Measurements from ENCODE around the gene OR2F1.
"Not testable (repeated sequence)": the region's sequence is repeated elsewhere in the genome, so short reads cannot be mapped to it uniquely, and the experiment has no call there.

Gene OR2F1

DNA sequence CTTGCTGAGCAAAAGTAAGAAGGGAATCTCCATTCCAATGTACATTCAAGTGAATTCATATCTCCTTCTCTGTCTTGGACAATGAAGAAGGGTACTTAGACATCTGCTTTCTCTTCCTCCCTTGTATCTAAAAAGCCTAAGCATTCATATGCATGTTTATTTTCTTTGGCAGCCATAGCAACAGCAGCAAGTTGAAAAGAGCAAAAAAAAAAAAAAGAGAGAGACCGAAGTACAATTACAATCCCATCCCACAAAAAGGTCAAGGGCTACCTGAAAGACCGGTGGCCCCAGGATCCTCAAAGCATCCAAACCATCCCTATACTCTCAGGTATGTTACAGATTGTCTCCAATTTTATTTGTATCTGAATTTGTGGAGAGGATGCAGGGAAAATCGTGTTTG, 4.1 kb downstream of the OR2F1 start:
- no peak for DNase-seq

GRCh38 chr7:143960813-143961610, 6.4 kb downstream of the OR2F1 start:
- no peak for DNase-seq

DNA sequence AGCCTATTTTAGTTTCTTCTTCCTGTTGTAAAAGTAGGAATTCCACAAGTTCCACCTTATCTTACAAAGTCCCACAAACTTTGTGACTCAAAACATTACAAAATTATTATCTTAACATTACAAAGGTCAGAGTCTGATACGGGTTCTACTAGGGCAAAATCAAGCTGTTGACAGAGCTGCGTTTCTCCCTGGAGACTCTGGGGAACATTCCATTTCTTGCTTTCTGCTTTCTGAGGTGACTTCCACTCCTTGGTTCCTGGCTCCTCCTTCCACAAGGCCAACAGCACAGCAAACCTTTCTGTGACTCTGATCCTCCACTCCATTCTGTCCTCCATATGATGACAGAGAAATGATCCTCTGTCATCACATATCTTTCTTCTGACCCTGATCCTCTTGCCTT, 10.6 kb downstream of the OR2F1 start:
- DNase-seq = no peak

GRCh38 chr7:143967398-143967797, 12.8 kb downstream of the OR2F1 start:
- DNase-seq = no peak

DNA sequence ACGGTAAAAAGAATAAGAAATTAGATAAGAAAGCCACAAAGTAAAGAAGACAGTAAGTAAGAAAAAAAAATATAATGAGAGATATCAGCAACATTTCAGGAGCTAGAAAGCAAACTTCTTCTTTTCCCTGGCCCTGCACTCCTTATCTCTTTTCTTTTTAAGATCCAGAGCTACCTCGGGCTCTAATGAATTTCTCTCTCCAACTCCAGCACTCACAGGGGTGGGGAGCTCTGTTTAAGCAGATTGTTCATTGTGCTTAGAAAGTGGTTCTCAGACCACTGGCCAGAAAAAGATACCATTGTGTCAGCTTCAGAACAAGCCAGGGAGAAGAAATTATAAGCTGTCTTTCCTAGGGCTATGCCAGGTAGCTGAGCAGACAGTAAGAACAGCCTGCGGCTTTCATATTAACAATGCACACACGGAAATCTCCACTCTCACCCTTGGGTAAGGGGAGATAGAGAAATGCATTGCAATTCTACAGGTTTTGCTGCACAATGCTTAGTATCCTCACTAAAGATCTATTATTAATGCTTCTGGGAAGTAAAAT, 19.3 kb downstream of the OR2F1 start:
- DNase-seq = no peak

DNA sequence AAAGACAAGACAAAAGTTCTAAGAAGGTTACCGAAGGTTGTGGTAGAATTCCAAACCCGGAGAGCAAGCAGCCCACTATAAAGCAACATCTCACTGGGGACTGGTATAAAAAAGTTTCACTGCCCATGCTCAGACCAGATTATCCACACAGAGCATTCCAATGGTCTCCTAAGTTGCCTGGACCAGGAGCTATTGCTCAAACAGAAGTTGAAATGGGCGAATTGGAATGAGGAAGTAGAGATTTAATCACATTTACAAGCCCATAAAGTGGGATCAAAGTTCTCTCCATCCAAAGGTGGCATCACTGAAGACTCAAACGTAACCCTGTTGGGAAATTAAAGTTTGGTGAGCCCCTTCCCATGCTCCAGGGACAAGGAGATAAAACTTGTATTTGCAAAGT, 19.8 kb downstream of the OR2F1 start:
- DNase-seq = peak; percentile 37

DNA sequence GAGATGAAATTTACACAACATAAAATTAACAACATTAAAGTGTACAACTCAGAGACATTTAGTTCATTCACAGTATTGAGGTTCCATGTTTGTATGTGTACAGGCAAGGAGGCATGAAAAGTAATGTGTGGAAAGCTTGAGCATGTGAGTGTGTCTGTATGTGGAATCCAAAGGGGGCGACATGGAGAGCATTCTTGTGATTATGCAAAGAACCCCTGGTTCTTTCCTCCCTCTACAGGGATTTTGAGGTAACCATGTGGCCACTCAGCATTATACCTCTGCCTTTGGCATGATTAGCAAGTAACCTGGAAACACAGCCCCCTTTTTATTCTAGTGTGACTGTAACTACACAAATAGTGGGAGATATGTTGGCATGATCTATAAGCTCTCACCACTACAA, 21.0 kb downstream of the OR2F1 start:
- peak; percentile 40 for DNase-seq

GRCh38 chr7:143978585-143978984, 23.9 kb downstream of the OR2F1 start:
- peak; percentile 10 for DNase-seq

DNA sequence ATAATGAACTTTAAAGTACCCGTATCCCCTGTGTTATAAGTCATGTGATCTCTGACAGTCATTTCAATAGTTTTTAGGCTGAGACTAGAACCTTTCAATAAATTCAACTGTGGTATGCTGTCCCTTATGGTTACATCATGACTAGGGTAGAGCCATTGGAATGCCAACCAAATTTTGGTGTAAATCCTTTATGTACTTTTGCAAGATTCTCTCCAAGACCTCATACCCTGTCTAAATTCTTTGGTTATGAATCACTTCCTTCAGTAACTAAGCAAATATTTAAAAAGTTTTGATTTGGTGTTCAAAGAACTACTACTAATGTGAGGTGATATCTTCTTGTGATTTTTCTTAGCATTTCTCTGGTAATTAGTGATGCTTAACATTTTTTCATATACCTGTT, 24.7 kb downstream of the OR2F1 start:
- DNase-seq = peak; percentile 80

DNA sequence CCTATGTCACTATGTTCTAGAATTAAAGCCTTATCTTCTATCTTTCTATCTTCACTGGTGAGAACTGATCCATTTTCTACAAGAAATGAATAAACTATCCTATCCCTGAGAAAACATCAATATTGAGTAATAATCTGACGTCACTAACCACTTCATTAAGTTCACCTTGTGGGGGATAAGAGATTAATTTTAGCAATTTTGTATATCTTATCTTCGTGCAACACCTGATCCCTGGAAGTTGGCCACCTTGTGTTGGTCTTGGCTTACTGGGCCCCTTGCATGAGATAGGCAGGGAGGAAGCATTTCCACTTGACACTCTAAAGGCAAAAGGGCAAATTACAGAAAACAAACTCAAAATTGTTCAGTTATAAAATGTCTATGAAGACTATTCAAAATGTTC, 25.4 kb downstream of the OR2F1 start:
- DNase-seq = peak; percentile 70

DNA sequence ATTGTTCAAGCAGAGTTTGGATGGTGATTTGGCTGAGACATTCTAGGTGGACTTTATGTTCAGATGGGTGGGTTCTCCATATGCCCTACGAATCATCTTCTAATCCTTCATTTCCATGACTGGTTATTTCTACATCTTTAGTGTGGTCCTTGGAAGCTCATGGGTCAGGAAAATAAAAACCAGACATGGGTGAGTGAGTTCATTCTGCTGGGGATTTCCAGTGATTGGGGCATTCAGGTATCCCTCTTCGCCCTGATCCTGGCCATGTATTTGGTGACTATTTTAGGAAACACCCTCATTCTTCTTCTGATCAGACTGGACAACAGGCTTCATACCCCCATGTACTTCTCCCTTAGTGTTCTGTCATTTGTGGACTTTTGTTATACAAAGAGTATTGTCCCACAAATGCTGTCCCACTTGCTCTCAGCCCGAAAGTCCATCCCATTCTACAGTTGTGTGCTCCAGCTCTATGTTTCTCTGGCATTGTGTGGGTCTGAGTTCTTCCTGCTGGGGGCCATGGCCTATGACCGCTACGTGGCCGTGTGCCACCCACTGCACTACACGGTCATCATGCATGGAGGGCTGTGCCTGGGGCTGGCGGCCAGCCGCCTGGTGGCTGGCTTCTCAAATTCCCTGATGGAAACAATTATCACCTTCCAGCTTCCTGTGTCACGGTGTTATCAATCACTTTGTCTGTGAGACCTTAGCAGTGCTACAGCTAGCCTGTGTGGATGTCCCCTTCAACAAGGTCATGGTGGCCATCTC, 26.3 kb downstream of the OR2F1 start:
- peak; percentile 8 for DNase-seq

DNA sequence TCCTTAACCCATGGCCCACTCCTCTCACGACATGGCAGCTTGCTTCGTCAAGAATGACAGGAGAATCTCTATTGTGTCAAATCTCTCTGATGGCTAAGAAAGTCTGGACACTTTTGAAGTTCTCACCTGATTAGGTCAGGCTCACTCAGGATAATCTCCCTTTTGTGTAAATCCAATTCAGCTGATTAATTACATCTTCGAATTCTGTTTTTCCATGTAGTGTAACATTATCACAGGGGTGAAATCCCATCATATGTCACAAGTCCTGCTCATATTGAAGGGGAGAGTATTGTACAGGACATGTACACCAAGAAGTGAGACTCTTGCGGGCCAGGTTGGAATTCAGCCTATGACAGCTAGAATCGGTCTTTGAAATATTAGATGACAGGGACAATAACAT, 29.3 kb downstream of the OR2F1 start:
- DNase-seq = no peak

DNA sequence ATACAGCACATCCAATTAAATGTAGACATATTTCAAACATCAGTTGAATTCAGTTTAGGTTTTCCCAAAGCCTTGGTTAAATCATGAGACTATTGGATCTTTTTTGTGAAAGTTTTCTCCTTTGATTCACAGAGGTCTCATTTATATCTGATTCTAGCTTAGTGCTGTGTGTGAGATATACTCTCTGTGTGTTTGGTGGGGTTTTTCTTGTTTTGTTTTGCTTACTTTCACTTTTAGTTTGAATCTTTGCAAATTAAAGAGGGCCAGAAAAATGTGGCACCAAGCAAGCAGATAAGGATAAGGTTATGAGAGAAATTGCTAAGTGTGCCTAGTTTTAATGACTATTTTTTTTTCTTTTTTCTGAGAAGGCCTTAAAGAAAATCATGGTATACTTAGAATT, 32.9 kb downstream of the OR2F1 start:
- DNase-seq = no peak

GRCh38 chr7:143988976-143989745, 34.5 kb downstream of the OR2F1 start:
- DNase-seq = peak; percentile 12

GRCh38 chr7:143992670-143993069, 38.0 kb downstream of the OR2F1 start:
- DNase-seq = no peak

DNA sequence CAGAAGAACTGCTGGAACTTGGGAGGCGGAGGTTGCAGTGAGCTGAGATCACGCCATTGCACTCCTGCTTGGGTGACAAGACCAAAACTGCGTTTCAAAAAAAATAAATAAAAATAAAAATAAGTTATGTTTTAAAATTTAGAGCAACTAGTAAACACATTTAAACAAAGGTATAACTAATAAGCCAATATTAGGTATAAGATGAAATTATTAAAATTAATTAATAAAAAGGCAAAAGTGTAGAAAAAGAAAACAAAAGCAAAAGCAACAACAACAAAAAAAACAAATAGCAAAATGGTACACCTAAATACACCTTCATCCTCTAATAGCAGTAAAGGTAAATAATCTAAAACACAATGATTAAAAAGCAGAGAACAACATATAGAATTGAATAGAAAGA, 39.3 kb downstream of the OR2F1 start:
- DNase-seq = no peak

DNA sequence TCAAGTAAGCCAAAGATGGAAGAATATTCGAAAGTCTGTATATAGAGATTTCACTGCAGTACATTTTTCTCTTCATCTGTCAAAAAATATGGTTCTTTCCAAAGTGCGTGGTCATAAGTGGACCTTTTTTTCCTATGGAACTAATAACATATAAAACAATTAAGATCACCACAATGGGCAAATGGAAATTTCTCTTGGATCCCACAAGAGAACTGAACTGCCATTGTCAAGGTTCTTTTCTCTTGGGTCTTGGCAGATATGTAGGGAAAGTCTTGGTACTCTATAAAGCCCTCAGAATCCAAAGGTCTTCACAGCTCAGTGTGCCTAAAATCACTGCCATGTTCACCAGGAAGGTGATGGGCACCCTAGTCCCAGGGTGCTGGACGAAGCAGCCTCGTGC, 45.4 kb downstream of the OR2F1 start, which contains the start of gene OR6B1:
TSS of gene OR6B1 (plus strand) at position 301 of the 400 bp plus-strand sequence. CDS start 3,677 bp downstream, outside the sequence.
- no peak for DNase-seq

- DNase-seq = no peak
Observed at GRCh38 chr7:144001543-144001942, 46.9 kb downstream of the OR2F1 start.

DNA sequence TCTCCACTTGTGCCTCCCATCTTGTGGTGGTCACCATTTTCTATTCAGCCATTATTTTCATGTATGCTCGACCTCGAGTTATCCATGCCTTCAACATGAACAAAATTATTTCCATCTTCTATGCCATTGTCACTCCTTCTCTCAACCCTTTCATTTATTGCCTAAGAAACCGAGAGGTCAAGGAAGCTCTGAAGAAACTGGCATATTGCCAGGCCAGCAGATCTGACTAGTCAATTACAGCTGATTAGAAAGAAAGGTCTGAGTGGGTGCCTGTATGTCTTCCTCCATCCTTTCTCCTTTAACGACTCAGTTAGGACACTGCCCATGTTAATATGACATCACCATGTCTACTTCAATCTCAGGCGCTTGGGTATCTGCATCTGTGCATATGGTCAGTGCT, 50.1 kb downstream of the OR2F1 start:
- no peak for DNase-seq

GRCh38 chr7:144006029-144006691, 51.5 kb downstream of the OR2F1 start:
- DNase-seq = no peak

GRCh38 chr7:144006692-144007042, 52.0 kb downstream of the OR2F1 start:
- no peak for DNase-seq

- no peak for DNase-seq
Observed at GRCh38 chr7:144009361-144009760, 54.7 kb downstream of the OR2F1 start.

DNA sequence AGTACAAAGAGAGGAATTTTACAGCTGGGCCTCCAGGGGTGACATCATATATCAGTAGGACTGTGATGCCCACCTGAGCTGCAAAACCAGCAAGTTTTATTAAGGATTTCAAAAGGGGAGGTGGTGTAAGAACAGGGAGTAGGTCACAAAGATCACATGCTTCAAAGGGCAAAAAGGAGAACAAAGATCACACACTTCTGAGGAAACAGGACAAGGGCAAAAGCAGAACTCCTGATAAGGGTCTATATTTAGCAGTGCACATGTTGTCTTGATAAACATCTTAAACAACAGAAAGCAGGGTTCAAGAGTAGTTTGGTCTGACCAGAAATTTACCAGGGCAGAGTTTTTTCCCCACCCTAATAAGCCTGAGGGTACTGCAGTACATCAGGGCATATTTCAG, 55.4 kb downstream of the OR2F1 start:
- not testable (repeated sequence) for DNase-seq

Data from NCI-H226 (cell line).